Mammary epithelial cell (primary cell): ENCODE data around the gene HDAC9.

Experiments
- EZH2 ChIP-seq: IDR thresholded peaks from 2 replicates; pipeline ENCODE4 v1.6.1; 2012; ENCODE audit warnings: low read length, inconsistent platforms, borderline replicate concordance
- TF ChIP-seq, protein P1 (sequence below), 2 donors: IDR thresholded peaks in 1 of 2; conservative IDR thresholded peaks in 1 of 2; 2 replicates each; pipeline ENCODE4 v1.5.1; 2011 to 2012; ENCODE audit warnings: inconsistent platforms in 2 of 2, low read length in 2 of 2, mild to moderate bottlenecking in 2 of 2, control low read depth in 1 of 2, low read depth in 1 of 2; ENCODE audit not compliant: insufficient read depth in 1 of 2; ENCODE audit errors: extremely low read depth in 1 of 2

DNA sequence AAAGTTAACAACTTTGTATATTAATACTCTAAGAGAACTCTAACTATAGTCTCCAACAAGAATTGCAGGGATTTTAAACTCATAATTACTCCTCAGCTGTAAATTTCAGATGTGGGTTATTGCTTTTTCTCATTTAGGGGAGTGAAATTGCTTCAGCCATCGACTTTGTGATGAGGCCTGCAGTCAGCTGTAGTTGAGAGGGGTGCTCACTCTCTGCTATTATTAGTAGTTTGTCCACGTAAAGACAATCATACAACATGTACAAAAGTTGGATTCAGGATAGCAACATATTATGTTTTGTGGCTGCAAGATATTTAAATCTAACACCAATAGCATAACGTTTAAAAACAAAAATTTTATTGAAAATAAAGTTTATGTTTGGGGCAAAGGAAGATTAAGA is 28.7 kb downstream of the HDAC9 start:
- TF ChIP-seq, protein P1, sequence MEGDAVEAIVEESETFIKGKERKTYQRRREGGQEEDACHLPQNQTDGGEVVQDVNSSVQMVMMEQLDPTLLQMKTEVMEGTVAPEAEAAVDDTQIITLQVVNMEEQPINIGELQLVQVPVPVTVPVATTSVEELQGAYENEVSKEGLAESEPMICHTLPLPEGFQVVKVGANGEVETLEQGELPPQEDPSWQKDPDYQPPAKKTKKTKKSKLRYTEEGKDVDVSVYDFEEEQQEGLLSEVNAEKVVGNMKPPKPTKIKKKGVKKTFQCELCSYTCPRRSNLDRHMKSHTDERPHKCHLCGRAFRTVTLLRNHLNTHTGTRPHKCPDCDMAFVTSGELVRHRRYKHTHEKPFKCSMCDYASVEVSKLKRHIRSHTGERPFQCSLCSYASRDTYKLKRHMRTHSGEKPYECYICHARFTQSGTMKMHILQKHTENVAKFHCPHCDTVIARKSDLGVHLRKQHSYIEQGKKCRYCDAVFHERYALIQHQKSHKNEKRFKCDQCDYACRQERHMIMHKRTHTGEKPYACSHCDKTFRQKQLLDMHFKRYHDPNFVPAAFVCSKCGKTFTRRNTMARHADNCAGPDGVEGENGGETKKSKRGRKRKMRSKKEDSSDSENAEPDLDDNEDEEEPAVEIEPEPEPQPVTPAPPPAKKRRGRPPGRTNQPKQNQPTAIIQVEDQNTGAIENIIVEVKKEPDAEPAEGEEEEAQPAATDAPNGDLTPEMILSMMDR (conservative IDR thresholded peaks at IDR 0.05 in 1 of 2, IDR thresholded peaks at IDR 0.05 in 1 of 2; ENCODE audit: extremely low read depth in 1 of 2, insufficient read depth in 1 of 2, low read depth in 1 of 2, low read length in 2 of 2) = no peak
- no peak for TF ChIP-seq EZH2
